Effector memory CD4-positive, alpha-beta T cell (primary cell): Measurements from ENCODE around the gene MOB2.

Experiments
- DNase-seq, 3 donors: peaks; one replicate each; pipeline ENCODE4 v3.0.0-alpha.2; 2020
- H3K27ac ChIP-seq: 2 replicates; pipeline ENCODE4 v1.7.0; 2013; ENCODE audit warnings: mild to moderate bottlenecking, low read length, moderate library complexity; ENCODE audit not compliant: insufficient read depth, poor library complexity, severe bottlenecking
- H3K27me3 ChIP-seq: replicated peaks from 2 replicates; pipeline ENCODE4 v1.7.0; 2013; ENCODE audit warnings: mild to moderate bottlenecking, low read length; ENCODE audit not compliant: insufficient read depth, control insufficient read depth, poor library complexity, severe bottlenecking
- H3K36me3 ChIP-seq: 2 replicates; pipeline ENCODE4 v1.7.0; 2013; ENCODE audit warnings: mild to moderate bottlenecking, low read length, moderate library complexity; ENCODE audit not compliant: control insufficient read depth, insufficient read depth
- H3K4me1 ChIP-seq: 2 replicates; pipeline ENCODE4 v1.7.0; 2013; ENCODE audit warnings: low read length, mild to moderate bottlenecking; ENCODE audit not compliant: control insufficient read depth, insufficient read depth, poor library complexity, severe bottlenecking
- H3K4me3 ChIP-seq: 2 replicates; pipeline ENCODE4 v1.7.0; 2013; ENCODE audit warnings: low read length, low read depth, mild to moderate bottlenecking; ENCODE audit not compliant: insufficient read depth, poor library complexity, severe bottlenecking
- H3K9me3 ChIP-seq: 2 replicates; pipeline ENCODE4 v1.7.0; 2013; ENCODE audit warnings: mild to moderate bottlenecking, low read length, moderate library complexity; ENCODE audit not compliant: control insufficient read depth

MOB2 gene

DNA sequence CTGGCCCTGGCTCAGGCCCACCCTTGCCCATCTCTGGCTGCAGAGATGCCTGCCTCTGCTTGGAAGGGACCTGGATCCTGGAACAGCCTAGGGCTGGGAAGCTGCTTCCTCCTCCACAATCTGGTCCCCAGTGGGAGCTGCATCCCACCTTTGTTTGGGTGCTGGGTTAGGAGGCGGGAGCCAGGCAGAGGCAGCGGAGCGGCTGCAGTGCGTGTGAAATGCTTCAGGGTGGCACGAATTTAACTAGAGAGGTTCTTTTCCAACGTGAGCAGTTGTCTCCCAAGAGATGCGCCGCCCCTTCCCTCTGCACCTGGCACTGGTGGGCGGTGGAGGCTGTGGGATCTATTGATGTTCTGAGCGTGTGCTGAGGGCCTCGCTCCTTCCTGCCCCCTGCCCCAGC lies 65.3 kb downstream of the MOB2 start:
- no peak for DNase-seq
- no peak overlapping the region for H3K27ac ChIP-seq
- H3K4me3 ChIP-seq, result no peak overlapping the region
- H3K9me3 ChIP-seq, result peaks cover 19% of the 10 kb centered on the region
- no peaks in the 10 kb centered on the region for H3K36me3 ChIP-seq
- H3K27me3 ChIP-seq, result no peaks in the 10 kb centered on the region
- H3K4me1 ChIP-seq, result no peaks in the 10 kb centered on the region

DNA sequence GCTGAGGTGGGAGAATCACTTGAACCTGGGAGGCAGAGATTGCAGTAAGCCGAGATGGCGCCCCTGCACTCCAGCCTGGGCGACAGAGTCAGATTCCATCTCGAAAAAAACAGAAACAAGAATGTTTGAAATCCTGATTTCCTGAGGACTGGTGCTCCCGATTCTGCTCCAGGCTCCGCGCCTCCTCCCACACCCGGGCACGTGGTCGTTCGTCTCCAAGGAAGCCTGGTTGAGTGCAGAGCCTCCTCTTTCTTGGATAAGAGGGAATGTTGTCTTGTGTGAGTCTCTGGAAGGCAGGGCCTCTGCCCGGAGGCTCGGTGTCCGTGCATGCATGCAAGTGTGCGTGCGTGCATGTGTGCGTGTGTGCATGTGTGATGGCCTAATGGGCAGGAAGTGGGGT lies 66.8 kb downstream of the MOB2 start:
- peaks cover 21% of the 10 kb centered on the region for H3K9me3 ChIP-seq
- no peak overlapping the region for H3K4me3 ChIP-seq
- no peaks in the 10 kb centered on the region for H3K27me3 ChIP-seq
- no peaks in the 10 kb centered on the region for H3K36me3 ChIP-seq
- H3K27ac ChIP-seq, result no peak overlapping the region
- no peaks in the 10 kb centered on the region for H3K4me1 ChIP-seq
- DNase-seq, result no peak
